GM21528 (cell line): Measurements from ENCODE around the gene MACO1.
"Not testable (repeated sequence)": the region's sequence is repeated elsewhere in the genome, so short reads cannot be mapped to it uniquely, and the experiment has no call there.

Source experiments
- ATAC-seq: cut with Tn5 transposase; IDR thresholded peaks from one replicate; pipeline ENCODE4 v1.9.1; 2021; ENCODE audit warnings: mild to moderate bottlenecking, moderate library complexity; ENCODE audit not compliant: unreplicated experiment, low FRiP score

Gene MACO1

DNA sequence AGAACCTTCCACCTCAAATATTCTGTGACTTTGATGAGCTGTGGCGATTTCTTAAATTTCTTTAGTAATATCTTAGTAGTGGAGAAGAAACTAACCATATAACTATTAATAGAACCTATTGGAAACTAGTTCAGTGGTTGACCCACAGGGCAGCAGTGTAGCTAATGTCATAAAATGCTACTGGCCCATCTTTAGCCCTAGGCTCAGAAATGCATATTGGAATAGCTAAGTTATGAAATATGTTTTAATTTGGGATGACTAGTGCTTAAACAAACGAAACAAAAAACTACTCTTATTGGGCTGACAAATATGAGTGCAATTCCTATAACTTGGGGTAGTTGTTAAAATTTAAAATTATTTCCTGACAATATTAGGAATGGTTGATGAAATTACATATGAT lies 20.2 kb downstream of the MACO1 start:
- ATAC-seq: no peak

- ATAC-seq: no peak
Observed at GRCh38 chr1:25451908-25452307, 21.2 kb downstream of the MACO1 start.

GRCh38 chr1:25456502-25456901 lies 25.8 kb downstream of the MACO1 start:
- no peak for ATAC-seq

DNA sequence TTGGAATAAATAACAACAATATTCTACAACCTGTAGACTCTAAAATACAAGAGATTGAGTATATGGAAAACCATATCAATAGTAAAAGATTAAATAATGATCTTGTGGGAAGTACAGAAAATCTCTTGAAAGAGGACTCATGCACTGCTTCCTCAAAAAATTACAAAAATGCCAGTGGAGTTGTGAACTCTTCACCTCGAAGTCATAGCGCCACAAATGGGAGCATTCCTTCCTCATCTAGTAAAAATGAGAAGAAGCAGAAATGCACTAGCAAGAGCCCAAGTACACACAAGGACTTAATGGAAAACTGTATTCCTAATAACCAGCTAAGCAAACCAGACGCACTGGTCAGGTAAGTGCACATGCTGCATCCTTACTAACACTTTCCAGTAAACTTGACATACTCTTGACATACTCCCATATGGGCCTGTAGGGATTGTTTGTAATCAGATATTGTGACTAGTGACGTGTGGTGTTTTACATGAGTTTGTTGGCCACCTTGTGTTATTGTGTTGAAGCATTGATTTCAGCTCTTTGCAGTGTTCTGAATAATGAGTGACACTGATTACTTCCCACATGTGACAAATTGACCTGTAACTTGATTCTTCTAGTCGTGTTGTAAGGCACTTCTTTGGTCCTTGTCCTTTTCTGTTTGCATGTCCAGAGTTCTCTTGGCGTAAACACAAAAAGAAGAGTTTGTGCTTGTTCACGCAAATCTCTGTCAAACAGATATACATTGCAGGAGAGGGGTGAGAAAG lies 28.0 kb downstream of the MACO1 start:
- no peak for ATAC-seq

DNA sequence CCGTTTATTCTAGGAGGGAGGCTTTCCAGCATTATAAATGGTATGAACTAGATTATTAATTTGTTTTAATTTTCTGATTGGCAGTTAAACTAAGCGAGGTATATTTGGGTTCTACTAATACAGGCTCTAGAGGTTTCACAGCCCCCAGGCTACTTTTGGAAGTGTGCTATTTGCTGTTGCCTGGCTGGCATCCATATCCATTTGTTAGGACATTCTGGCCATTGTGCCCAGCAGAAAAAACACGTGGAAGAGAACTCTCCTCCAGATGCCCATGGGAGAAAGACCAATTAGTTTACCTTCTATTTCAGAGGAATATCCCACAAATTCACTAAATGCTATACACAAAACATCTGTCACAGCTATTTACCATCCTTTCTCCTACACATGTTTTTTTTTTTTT lies 29.3 kb downstream of the MACO1 start:
- ATAC-seq: no peak

DNA sequence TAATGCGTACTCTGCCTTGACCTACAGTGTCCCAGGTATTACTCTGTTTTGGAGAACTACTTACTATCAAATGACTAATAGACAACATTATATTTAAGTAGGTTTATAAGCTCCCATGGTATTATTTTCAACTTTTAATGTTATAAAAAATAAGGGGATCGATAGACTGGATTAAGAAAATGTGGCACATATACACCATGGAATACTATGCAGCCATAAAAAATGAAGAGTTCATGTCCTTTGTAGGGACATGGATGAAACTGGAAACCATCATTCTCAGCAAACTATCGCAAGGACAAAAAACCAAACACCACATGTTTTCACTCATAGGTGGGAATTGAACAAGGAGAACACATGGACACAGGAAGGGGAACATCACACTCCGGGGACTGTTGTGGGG lies 30.1 kb downstream of the MACO1 start:
- not testable (repeated sequence) for ATAC-seq

DNA sequence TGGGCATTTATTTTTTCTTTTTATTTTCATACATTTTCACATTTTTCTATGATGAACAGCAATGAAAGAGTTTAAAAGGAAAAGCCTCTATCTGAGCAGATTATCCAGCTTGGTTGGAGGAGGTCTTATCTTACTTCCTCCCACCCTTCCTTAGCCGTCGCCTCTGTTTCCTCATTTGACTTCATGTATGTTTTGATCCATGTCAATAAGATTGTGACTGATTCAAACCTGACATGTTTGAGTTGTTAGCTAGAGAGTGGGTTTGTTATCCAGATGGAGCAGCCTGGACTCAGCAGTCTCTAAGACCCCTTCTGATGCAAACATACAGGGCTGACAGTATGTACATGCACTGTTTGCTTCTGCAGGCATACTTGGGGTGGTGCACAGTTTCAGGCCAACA lies 31.2 kb downstream of the MACO1 start:
- ATAC-seq: no peak

DNA sequence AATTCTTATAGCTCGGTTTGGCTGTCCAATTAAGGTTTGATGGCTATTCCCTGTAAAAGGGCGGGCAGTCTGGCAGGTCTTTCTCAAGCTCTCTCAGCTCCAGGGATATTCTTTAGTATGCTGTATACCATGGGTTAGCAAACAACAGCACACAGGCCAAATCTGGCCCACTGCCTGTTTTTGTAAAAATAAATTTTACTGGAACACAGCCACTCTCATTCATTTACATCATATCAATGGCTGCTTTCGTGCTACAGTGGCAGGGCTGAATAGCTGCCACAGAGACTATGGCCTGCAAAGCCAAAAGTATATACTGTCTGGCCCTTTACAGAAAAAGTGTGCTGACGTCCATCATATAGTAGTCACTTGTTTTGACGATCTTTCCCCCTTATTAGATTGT lies 32.0 kb downstream of the MACO1 start:
- no peak for ATAC-seq

GRCh38 chr1:25467193-25467592 lies 36.5 kb downstream of the MACO1 start:
- no peak for ATAC-seq

GRCh38 chr1:25467616-25468015 lies 36.9 kb downstream of the MACO1 start:
- ATAC-seq: no peak

GRCh38 chr1:25468033-25468432 lies 37.3 kb downstream of the MACO1 start:
- ATAC-seq: no peak

DNA sequence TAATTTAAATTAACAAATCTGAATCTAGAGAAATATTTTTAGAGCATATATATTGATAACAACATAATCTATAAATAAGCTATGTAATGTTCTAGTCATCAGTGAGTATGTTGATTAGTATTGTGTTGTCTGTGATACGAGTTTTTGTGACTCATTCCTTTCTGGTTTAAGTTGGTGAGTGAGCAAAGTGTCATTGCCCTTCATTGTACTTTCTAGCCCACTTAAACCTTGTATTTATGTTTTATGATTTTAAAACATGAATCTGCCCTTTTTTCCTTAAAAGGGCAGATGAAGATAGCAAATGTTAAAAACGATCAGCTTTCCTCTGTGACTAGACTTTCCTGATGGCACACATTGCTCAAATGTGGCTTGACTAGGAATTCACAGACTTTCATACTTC lies 38.5 kb downstream of the MACO1 start:
- no peak for ATAC-seq

DNA sequence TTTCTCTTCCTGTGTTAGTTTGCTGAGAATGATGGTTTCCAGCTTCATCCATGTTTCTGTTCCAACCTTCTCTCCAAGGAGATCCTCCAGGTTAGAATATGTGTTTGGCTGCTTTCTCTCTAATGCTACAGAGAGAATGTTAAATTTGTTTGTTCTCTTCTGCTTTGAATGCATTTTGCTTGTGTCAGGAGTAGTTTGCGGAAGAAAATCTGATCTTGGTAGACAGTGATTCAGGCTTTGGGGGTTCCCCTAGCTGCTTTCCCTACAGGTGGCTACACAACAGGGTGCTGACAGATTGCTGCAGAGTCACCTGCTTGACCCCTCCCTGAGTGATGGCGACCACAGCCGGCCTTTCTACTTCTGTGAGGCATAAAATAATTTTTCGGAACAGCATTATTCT lies 41.8 kb downstream of the MACO1 start:
- no peak for ATAC-seq

GRCh38 chr1:25473653-25474225 lies 43.0 kb downstream of the MACO1 start:
- ATAC-seq: no peak

DNA sequence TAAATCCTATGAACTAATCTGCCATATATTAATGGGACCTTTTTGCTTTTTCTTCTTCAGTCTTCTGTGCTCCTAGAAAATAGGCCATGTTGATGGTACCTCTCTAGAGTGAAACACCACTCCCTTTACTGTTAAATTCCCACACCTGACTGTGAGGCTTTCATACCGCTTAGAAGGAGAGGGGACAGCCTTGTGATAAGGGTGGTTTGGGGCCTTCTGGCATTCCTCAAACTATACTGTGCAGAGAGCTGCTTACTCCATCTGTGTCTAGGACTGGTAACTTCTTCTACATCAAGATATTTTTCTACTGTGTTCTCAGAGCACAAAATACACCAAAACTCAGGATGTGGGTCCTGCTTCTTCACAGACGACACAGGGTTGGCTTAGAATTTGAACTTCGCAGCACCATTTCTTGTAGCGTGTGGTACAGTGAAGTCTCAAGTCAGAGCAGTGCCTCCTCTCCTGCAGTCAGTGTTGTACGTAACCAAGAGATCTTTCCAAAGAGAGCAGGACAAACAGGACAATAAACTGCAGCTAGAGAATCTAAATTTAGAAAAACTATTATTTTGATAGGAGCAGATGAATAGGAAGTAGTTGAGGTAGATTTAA lies 43.8 kb downstream of the MACO1 start:
- no peak for ATAC-seq

DNA sequence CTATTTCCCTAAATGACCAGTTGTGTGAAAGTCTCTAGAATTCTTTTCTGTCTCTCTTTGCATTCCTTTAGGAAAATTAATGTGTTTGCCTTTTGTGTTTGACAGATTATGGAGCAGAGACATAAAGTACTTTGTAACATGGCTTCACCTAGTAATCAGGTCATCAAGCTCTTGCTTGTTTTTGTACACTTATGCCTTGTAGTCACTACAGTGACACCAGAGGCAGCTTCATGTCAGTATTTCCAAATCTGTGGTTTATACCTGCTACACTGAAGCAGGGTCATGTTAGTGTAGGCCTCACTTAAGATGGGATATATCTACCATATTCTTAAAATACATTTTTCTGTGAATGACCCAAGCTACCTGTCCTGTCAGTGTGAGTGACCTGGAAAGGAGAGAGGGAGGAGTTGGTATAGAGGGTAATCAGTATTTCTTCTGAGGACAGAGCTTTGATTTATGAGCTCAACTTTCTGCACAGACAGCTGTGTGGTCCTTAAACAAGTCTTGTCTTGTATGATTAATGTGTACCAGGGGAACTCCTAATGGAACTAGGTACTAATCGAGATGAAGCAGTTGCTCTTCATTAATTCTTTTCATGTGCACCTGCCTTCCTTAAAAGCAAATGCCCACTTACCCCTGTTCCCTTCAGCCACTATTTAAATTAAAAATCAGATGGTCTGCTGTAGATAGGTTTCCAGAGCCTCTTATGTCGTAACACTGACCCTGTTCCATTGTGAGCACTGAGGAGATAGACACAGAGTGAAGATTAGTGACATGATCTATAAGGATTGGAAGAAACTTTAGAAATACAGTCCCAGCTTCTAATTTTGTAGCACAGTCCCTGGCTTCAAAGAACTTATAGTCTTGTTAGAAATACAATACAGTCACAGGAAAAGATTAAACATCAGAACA lies 45.7 kb downstream of the MACO1 start:
- no peak for ATAC-seq

DNA sequence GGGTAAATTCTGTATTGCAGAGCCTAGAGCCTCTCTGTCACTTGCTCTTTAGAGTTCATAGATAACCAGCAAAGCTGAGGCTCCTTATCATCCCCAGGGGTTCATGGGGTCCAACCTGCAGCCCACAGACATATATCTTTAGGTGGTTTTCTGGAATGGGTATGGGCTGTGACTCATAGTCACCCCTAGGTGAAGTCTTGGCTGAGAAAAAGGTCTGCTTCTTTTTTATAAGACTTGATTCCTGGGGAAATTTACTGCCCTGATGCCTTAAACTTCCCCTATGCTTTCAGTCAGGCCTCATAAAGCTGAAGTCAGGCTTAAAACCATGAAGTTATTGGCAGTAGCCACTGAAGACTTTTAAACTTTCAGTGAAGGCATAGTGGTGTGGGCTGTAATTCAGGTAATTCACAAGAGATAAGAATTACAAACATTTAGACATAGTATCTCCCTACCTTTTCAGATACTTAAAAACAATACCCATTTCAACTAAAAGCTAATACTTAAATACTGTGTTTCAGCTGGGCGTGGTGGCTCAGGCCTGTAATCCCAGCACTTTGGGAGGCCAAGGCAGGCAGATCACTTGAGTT lies 46.8 kb downstream of the MACO1 start:
- ATAC-seq: no peak

DNA sequence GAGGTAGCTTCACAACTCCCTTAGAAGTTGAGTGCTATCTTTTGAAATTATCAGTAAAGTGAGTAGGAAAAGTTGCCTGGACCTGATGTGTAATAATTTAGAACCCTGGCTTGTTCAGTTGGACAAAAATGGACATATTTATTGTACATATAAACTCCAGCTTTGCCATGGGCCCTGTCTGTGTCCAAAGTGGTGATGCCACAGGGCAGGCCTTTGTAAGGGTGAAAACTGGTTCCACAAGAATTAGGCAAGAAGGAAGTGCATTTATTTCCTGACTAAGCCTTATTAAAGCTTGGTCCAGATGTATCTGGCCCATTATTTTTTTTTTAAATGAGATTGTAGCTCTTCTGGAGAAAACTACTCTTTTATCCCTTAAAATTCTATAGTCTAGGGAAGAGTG lies 47.9 kb downstream of the MACO1 start:
- no peak for ATAC-seq

DNA sequence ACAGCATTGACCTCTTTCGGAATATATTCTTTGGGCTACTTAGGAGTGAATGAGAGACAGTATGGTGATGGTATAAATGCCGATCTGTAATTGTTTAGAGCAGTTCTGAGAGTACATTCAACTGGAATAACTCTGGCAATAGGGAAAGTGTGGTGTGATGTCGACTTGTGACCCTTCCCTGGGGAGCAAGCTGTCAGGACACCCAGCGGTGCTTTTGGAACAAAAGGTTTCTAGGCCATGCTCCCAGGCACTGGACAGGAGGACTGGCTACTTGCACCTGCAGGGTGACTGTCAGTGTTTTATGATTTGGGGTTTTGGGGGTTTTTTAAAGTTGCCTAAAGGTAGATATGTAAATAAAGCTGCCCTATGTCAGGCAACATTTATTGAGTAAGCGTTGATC lies 50.9 kb downstream of the MACO1 start:
- no peak for ATAC-seq

DNA sequence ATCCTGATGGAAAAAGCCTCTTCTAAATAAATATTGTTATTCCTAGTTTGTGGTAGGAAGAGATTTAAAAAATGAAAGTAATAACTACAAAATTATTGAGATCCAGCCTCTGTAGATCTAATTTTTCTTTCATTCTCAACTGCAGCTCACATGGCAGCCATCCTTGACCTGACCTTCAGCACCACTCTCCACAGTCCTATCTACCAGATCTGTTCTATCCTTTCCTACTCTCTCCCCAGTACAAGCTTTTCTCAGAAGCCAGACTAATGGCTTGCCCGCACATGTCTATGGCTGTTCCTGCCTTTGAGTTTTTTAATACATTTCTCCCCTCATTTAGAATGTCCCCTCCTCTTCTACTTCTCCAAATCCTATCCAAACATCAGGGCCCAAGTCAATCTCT lies 51.5 kb downstream of the MACO1 start:
- no peak for ATAC-seq

- ATAC-seq: no peak
Observed at GRCh38 chr1:25484096-25484495, 53.4 kb downstream of the MACO1 start.
